ENCODE data around the gene OR5K4. TPM values are rescaled to one million over a fixed set of nuclear protein-coding genes. Genes with fewer than 3 reads are reported as not detected.
"Not testable (repeated sequence)": the region's sequence is repeated elsewhere in the genome, so short reads cannot be mapped to it uniquely, and the experiment has no call there.

OR5K4 gene
- total RNA-seq, 1 donor from 2014 or later: not detected

DNA sequence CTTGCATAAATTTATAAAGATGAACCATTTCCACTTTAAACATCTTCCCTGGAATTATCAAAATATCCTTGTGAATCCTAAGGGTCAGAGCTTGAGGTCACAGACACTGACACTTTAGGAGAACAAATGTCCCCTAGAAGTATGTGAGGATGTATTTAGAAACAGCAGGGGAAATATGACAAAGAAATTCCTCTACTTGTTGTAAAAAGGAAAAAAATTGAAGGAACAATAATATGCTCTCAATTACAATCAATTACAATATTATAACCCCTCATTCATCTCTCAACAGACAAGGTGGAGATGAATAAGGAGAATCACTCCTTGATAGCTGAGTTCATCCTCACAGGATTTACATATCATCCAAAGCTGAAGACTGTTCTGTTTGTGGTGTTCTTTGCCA is 36.7 kb downstream of the OR5K4 start, which contains the start of gene OR5K3:
Gene OR5K3 (plus strand): TSS at position 301 of the 400 bp plus-strand sequence. CDS start 0 bp downstream, at position 301.
- H3K27me3 Mint-ChIP-seq: peaks cover 6% of the 10 kb centered on the region
- CTCF ChIA-PET: no interaction called here
- no peaks in the 10 kb centered on the region for H3K36me3 Mint-ChIP-seq (ENCODE audit: low read depth)
- TF ChIP-seq, protein P1, sequence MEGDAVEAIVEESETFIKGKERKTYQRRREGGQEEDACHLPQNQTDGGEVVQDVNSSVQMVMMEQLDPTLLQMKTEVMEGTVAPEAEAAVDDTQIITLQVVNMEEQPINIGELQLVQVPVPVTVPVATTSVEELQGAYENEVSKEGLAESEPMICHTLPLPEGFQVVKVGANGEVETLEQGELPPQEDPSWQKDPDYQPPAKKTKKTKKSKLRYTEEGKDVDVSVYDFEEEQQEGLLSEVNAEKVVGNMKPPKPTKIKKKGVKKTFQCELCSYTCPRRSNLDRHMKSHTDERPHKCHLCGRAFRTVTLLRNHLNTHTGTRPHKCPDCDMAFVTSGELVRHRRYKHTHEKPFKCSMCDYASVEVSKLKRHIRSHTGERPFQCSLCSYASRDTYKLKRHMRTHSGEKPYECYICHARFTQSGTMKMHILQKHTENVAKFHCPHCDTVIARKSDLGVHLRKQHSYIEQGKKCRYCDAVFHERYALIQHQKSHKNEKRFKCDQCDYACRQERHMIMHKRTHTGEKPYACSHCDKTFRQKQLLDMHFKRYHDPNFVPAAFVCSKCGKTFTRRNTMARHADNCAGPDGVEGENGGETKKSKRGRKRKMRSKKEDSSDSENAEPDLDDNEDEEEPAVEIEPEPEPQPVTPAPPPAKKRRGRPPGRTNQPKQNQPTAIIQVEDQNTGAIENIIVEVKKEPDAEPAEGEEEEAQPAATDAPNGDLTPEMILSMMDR (IDR thresholded peaks at IDR 0.05): no peak
- no peak for ATAC-seq (ENCODE audit: low read depth)
- no peak within 1 kb of the TSS for H3K4me3 Mint-ChIP-seq
- H3K27ac Mint-ChIP-seq: no peak within 1 kb of the TSS
- no peaks in the 10 kb centered on the region for H3K9me3 Mint-ChIP-seq
- POLR2A ChIA-PET: no interaction called here
- intact Hi-C loops (cut with micrococcal nuclease): no loop called here
- no peaks in the 10 kb centered on the region for H3K4me1 Mint-ChIP-seq
- no peak for DNase-seq

DNA sequence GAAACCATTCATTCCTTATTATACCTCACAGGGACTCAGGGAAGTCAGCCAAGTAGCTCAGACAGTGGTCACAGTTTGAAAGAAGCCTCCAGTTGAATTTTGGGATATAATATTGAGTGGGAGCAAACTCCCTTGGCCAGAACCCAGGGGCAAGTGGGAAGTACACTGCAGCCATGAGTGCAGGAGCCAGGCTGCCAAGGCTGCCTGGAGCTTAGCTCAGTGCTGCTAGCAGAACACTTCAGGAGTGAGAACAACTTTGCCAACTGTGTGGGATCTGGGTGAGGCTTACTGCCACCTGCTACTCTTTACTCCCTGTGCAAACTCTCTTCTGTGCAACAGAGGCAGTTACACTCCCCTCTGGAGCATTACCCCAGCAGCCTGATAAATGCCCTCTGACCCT is 41.4 kb downstream of the OR5K4 start:
- ChIA-PET CTCF (no interaction called here), POLR2A (no interaction called here)
- no peak overlapping the region for H3K27ac Mint-ChIP-seq

DNA sequence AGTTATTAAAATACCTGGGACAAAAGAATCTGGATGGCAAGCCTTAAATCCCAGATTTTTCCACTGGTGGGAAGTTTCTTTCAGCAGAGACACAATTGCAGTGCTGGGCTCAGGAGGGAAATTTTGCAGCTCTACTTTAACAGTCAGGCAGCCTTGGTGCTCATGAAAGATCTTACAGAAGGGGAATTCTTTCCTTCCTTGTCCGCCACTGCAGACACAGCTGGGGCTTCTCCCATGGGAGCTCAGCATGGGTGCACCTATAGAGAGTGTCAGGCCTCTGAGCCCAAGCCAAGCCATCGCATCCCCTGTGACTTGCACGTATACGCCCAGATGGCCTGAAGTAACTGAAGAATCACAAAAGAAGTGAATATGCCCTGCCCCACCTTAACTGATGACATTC is 42.8 kb downstream of the OR5K4 start:
- intact Hi-C loops (cut with micrococcal nuclease); H3K27ac Mint-ChIP-seq; ATAC-seq (ENCODE audit: low read depth); POLR2A ChIA-PET; CTCF ChIA-PET; H3K4me3 Mint-ChIP-seq; H3K27me3 Mint-ChIP-seq; DNase-seq; H3K4me1 Mint-ChIP-seq; H3K36me3 Mint-ChIP-seq (ENCODE audit: low read depth): not testable (repeated sequence)
- H3K9me3 Mint-ChIP-seq: peaks cover 19% of the 10 kb centered on the region

More for the DNA sequence above, 41.4 kb downstream of the OR5K4 start:
- Mint-ChIP-seq H3K4me1 (no peaks in the 10 kb centered on the region), H3K9me3 (peaks cover 16% of the 10 kb centered on the region), H3K36me3 (ENCODE audit: low read depth) (no peaks in the 10 kb centered on the region), H3K27me3 (peaks cover 3% of the 10 kb centered on the region), H3K4me3 (no peak overlapping the region)
- intact Hi-C loops (cut with micrococcal nuclease): no loop called here
- TF ChIP-seq, protein P1 (IDR thresholded peaks at IDR 0.05): no peak
- ATAC-seq (ENCODE audit: low read depth) (no peak), DNase-seq (no peak)

DNA sequence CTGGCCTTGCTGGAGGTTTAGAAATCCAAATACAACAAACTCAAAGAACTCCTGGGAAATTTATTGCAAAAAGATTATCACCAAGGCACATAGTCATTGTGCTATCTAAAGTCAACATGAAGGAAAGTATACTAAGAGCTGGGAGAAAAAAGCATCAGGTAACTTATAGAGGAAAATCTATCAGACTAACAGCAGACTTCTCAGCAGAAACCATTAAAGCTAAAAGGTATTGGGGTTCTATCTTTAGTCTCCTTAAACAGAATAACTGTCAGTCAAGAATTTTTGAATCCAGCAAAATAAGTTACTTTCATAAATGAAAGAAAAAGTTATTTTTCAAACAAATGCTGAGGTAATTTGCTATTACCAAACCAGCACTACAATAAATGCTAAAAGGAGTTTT is 44.9 kb downstream of the OR5K4 start:
- H3K27me3 Mint-ChIP-seq: no peaks in the 10 kb centered on the region
- no peak for DNase-seq
- ChIA-PET POLR2A (no interaction called here), CTCF (no interaction called here)
- intact Hi-C loops (cut with micrococcal nuclease): no loop called here
- ATAC-seq (ENCODE audit: low read depth): no peak
- no peak overlapping the region for H3K27ac Mint-ChIP-seq
- H3K4me1 Mint-ChIP-seq: no peaks in the 10 kb centered on the region
- H3K36me3 Mint-ChIP-seq (ENCODE audit: low read depth): no peaks in the 10 kb centered on the region
- H3K9me3 Mint-ChIP-seq: peaks cover 31% of the 10 kb centered on the region
- no peak overlapping the region for H3K4me3 Mint-ChIP-seq
- TF ChIP-seq, protein P1 (IDR thresholded peaks at IDR 0.05): no peak

DNA sequence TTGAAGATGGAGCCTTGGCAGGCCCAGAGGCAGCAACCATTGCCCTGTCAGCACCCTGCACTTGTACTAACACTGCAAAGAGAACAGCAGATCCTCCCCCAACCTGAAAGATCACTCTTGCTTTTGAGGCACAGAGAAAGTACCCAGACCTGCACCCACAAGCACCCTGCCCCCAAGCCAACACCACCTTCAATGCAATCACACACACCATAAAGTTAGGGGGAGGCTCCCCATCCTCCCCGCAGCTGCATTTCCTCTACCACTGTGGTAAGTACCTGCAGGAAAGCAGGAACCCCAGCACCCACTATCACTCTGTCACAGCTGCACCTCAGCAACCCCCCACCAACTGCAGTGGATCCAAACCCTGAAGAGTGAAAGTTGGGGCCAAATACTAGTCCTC is 48.9 kb downstream of the OR5K4 start:
- Mint-ChIP-seq H3K36me3 (ENCODE audit: low read depth) (no peaks in the 10 kb centered on the region), H3K4me3 (no peak overlapping the region), H3K4me1 (peaks cover 2% of the 10 kb centered on the region), H3K27ac (no peak overlapping the region), H3K27me3 (no peaks in the 10 kb centered on the region), H3K9me3 (peaks cover 57% of the 10 kb centered on the region)
- ChIA-PET CTCF (no interaction called here), POLR2A (no interaction called here)
- intact Hi-C loops (cut with micrococcal nuclease): no loop called here
- ATAC-seq (ENCODE audit: low read depth) (no peak), DNase-seq (no peak)
- TF ChIP-seq, protein P1 (IDR thresholded peaks at IDR 0.05): no peak

DNA sequence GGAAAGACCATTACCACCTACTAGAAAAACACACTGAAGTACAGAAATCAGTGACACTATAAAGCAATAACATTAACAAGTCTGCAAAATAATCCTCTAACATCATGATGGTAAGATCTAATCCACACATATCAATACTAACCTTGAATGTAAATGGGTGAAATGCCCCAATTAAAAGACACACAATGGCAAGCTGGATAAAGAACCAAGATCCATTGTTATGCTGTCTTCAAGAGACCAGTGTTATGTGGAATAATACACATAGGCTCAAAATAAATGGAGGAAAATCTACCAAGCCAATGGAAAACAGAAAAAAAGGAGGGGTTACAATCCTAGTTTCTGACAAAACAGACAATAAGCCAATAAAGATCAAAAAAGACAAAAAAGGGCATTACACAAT is 50.4 kb downstream of the OR5K4 start:
- ATAC-seq (ENCODE audit: low read depth): no peak
- Mint-ChIP-seq H3K9me3 (peaks cover 51% of the 10 kb centered on the region), H3K36me3 (ENCODE audit: low read depth) (no peaks in the 10 kb centered on the region), H3K27ac (no peak overlapping the region), H3K4me3 (no peak overlapping the region), H3K4me1 (peaks cover 2% of the 10 kb centered on the region), H3K27me3 (no peaks in the 10 kb centered on the region)
- POLR2A ChIA-PET: no interaction called here
- CTCF ChIA-PET: no interaction called here
- DNase-seq: no peak
- TF ChIP-seq, protein P1 (IDR thresholded peaks at IDR 0.05): no peak
- intact Hi-C loops (cut with micrococcal nuclease): no loop called here

Data from activated B cell treated with CpG ODN at 0.5 μM for 24 hours (primary cell).